ENCODE results near the gene MEGF10. TPM values are rescaled to one million over a fixed set of nuclear protein-coding genes. Genes with fewer than 3 reads are reported as not detected.

The MEGF10 gene
- polyA plus RNA-seq, 3 donors: not detected

GRCh38 chr5:127419683-127420257 lies 129.2 kb downstream of the MEGF10 start:
- no peak for TF ChIP-seq CTCF (IDR thresholded peaks at IDR 0.05)
- Histone ChIP-seq H3K4me2 (replicated peaks; ENCODE audit: extremely low read depth, low read length, poor library complexity, severe bottlenecking) (no peak overlapping the region), H3K79me2 (ENCODE audit: insufficient read depth, low read length) (no peaks in the 10 kb centered on the region), H4K20me1 (ENCODE audit: insufficient read depth, low read length) (no peaks in the 10 kb centered on the region), H3K9me3 (replicated peaks in 1 of 2; ENCODE audit: control insufficient read depth in 1 of 2, insufficient read depth in 1 of 2, low read length in 2 of 2) (no peaks in the 10 kb centered on the region), H3K9ac (ENCODE audit: insufficient read depth, low read length, poor library complexity, severe bottlenecking) (no peak overlapping the region), H3K4me3 (replicated peaks in 1 of 3; ENCODE audit: low read depth in 2 of 3, low read length in 3 of 3) (no peak overlapping the region), H3K27ac (ENCODE audit: low read depth in 1 of 2, low read length in 2 of 2) (no peak overlapping the region), H2AFZ (ENCODE audit: insufficient read depth, low read depth, low read length, poor library complexity, severe bottlenecking) (no peak overlapping the region), H3K36me3 (replicated peaks in 1 of 2; ENCODE audit: control insufficient read depth in 1 of 2, insufficient read depth in 2 of 2, low read length in 2 of 2) (no peaks in the 10 kb centered on the region), H3K4me1 (ENCODE audit: control insufficient read depth in 1 of 2, insufficient read depth in 2 of 2, low read length in 2 of 2) (no peaks in the 10 kb centered on the region), H3K27me3 (ENCODE audit: control insufficient read depth in 2 of 2, insufficient read depth in 2 of 2, low read length in 2 of 2) (no peaks in the 10 kb centered on the region)
- Mint-ChIP-seq H3K9me3 (peaks cover 0 to 7% (median 0%) of the 10 kb centered on the region in 7 donors), H3K4me1 (peaks cover 14% of the 10 kb centered on the region), H3K4me3 (no peak overlapping the region), H3K27me3 (ENCODE audit: low read depth in 3 of 3) (peaks cover 0 to 4% (median 0%) of the 10 kb centered on the region in 3 donors), H3K27ac (no peak overlapping the region), H3K36me3 (no peaks in the 10 kb centered on the region)
- DNase-seq: no peak
- intact Hi-C loops (cut with micrococcal nuclease): no loop called here
- 95% methylated on average over 18 of the region's 18 CpGs for WGBS (ENCODE audit: insufficient coverage)

GRCh38 chr5:127420758-127421157 lies 130.2 kb downstream of the MEGF10 start:
- no peak overlapping the region for H3K27ac ChIP-seq (ENCODE audit: low read depth in 1 of 2, low read length in 2 of 2)
- no peaks in the 10 kb centered on the region for H3K9me3 ChIP-seq (replicated peaks in 1 of 2; ENCODE audit: control insufficient read depth in 1 of 2, insufficient read depth in 1 of 2, low read length in 2 of 2)
- Mint-ChIP-seq H3K27ac (no peak overlapping the region), H3K9me3 (peaks cover 0 to 7% (median 0%) of the 10 kb centered on the region in 7 donors), H3K4me3 (no peak overlapping the region), H3K27me3 (ENCODE audit: low read depth in 3 of 3) (peaks cover 0 to 4% (median 0%) of the 10 kb centered on the region in 3 donors), H3K36me3 (no peaks in the 10 kb centered on the region), H3K4me1 (peaks cover 14% of the 10 kb centered on the region)
- WGBS (ENCODE audit: insufficient coverage): 64% methylated on average over 2 of the region's 3 CpGs
- no peaks in the 10 kb centered on the region for H3K79me2 ChIP-seq (ENCODE audit: insufficient read depth, low read length)
- no peak for TF ChIP-seq CTCF (IDR thresholded peaks at IDR 0.05)
- no peak overlapping the region for H2AFZ ChIP-seq (ENCODE audit: insufficient read depth, low read depth, low read length, poor library complexity, severe bottlenecking)
- no peaks in the 10 kb centered on the region for H4K20me1 ChIP-seq (ENCODE audit: insufficient read depth, low read length)
- no peak overlapping the region for H3K4me2 ChIP-seq (replicated peaks; ENCODE audit: extremely low read depth, low read length, poor library complexity, severe bottlenecking)
- no peaks in the 10 kb centered on the region for H3K27me3 ChIP-seq (ENCODE audit: control insufficient read depth in 2 of 2, insufficient read depth in 2 of 2, low read length in 2 of 2)
- H3K36me3 ChIP-seq (replicated peaks in 1 of 2; ENCODE audit: control insufficient read depth in 1 of 2, insufficient read depth in 2 of 2, low read length in 2 of 2): no peaks in the 10 kb centered on the region
- H3K4me1 ChIP-seq (ENCODE audit: control insufficient read depth in 1 of 2, insufficient read depth in 2 of 2, low read length in 2 of 2): no peaks in the 10 kb centered on the region
- no peak overlapping the region for H3K4me3 ChIP-seq (replicated peaks in 1 of 3; ENCODE audit: low read depth in 2 of 3, low read length in 3 of 3)
- no peak overlapping the region for H3K9ac ChIP-seq (ENCODE audit: insufficient read depth, low read length, poor library complexity, severe bottlenecking)
- intact Hi-C loops (cut with micrococcal nuclease): no loop called here
- no peak for DNase-seq
